OCI-LY3 (cell line): ENCODE data around the gene SCN4B.

Experiments
- EZH2phosphoT487 ChIP-seq: fragments of 200-600 bp; shearing (Covaris generic); IDR thresholded peaks from 2 replicates; pipeline ENCODE4 v1.6.1; 2018; ENCODE audit warnings: antibody characterized with exemption, mixed run types, low read depth
- TF ChIP-seq, protein P1 (sequence below): fragments of 200-600, 300-600 bp; sonication (generic); IDR thresholded peaks from 2 replicates; pipeline ENCODE4 v1.5.1; 2014; ENCODE audit warnings: antibody characterized with exemption, low read length, low read depth

DNA sequence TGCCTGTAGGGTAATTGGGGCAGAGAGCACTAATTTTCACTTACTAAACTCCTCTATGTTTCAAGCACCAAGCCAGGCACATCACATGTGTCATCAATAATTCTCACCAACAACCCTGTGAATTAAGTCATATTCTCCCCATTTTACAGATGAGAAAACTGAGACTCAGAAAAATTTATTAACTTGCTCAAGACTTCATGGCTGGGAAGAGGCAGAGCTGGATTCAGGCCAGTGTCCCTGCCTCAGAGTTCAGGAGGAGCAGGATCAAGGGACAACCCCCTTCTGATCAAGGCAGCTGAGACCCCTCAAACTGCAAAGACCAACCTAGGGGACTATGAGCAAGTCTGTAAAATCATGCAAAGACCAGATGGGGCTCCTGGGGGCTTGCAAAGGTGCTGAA, 68.0 kb downstream of the SCN4B start:
- TF ChIP-seq, protein P1, sequence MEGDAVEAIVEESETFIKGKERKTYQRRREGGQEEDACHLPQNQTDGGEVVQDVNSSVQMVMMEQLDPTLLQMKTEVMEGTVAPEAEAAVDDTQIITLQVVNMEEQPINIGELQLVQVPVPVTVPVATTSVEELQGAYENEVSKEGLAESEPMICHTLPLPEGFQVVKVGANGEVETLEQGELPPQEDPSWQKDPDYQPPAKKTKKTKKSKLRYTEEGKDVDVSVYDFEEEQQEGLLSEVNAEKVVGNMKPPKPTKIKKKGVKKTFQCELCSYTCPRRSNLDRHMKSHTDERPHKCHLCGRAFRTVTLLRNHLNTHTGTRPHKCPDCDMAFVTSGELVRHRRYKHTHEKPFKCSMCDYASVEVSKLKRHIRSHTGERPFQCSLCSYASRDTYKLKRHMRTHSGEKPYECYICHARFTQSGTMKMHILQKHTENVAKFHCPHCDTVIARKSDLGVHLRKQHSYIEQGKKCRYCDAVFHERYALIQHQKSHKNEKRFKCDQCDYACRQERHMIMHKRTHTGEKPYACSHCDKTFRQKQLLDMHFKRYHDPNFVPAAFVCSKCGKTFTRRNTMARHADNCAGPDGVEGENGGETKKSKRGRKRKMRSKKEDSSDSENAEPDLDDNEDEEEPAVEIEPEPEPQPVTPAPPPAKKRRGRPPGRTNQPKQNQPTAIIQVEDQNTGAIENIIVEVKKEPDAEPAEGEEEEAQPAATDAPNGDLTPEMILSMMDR, result no peak
- no peak for TF ChIP-seq EZH2phosphoT487
